Measurements from ENCODE around the gene CD300E.

- TF ChIP-seq ZFP30 (CRISPR knock-in tag; IDR thresholded peaks at IDR 0.05): no peak
- no peak for TF ChIP-seq ZNF565 (CRISPR knock-in tag; conservative IDR thresholded peaks at IDR 0.05; ENCODE audit: low read depth)
- TF ChIP-seq RARB (CRISPR knock-in tag; IDR thresholded peaks at IDR 0.05): no peak
- TF ChIP-seq ZNF8 (CRISPR knock-in tag; IDR thresholded peaks at IDR 0.05): no peak
- no peak for TF ChIP-seq ISL1 (CRISPR knock-in tag; IDR thresholded peaks at IDR 0.05)
- TF ChIP-seq TOX (CRISPR knock-in tag; IDR thresholded peaks at IDR 0.05; ENCODE audit: borderline replicate concordance): no peak
- no peak for TF ChIP-seq BACH2 (CRISPR knock-in tag; IDR thresholded peaks at IDR 0.05; ENCODE audit: borderline replicate concordance)
Observed at GRCh38 chr17:74670329-74670728, 46.8 kb upstream of the CD300E start.

Measured in SK-N-SH treated with all-trans-retinoic acid at 6 μM for 48 hours (cell line).